CD14-positive monocyte (primary cell): ENCODE results near the gene GIGYF2. TPM values are rescaled to one million over a fixed set of nuclear protein-coding genes. Genes with fewer than 3 reads are reported as not detected.

Experiments used
- DNase-seq, 3 donors: peaks; one replicate each; pipeline ENCODE4 v3.0.0-alpha.2; 2011 to 2022
- H2AFZ ChIP-seq: 2 replicates; pipeline ENCODE4 v1.6.0; 2012; ENCODE audit warnings: mild to moderate bottlenecking, low read depth, low read length, inconsistent platforms; ENCODE audit not compliant: insufficient read depth, poor library complexity, severe bottlenecking
- H3K27ac ChIP-seq, 2 donors: 1 replicate in 1 of 2; 2 replicates in 1 of 2; pipeline ENCODE4 v1.5.1; 2012 to 2013; ENCODE audit warnings: low read length in 2 of 2, control low read depth in 1 of 2, inconsistent platforms in 1 of 2, low read depth in 1 of 2, mild to moderate bottlenecking in 1 of 2
- H3K27me3 ChIP-seq, 2 donors: one replicate each; pipeline versions ENCODE4 v1.6.0 to v1.6.1; 2011 to 2013; ENCODE audit warnings: low read length in 2 of 2; ENCODE audit not compliant: control insufficient read depth in 2 of 2, insufficient read depth in 2 of 2
- H3K36me3 ChIP-seq, 2 donors: replicated peaks in 1 of 2; 1 replicate in 1 of 2; 2 replicates in 1 of 2; pipeline versions ENCODE4 v1.5.1 to v1.6.1; 2012 to 2013; ENCODE audit warnings: low read length in 2 of 2, control low read depth in 1 of 2, inconsistent platforms in 1 of 2, mild to moderate bottlenecking in 1 of 2; ENCODE audit not compliant: insufficient read depth in 2 of 2, control insufficient read depth in 1 of 2
- H3K4me1 ChIP-seq, 2 donors: 1 replicate in 1 of 2; 2 replicates in 1 of 2; pipeline versions ENCODE4 v1.5.1 to v1.6.1; 2012 to 2013; ENCODE audit warnings: low read length in 2 of 2, control low read depth in 1 of 2, inconsistent platforms in 1 of 2, mild to moderate bottlenecking in 1 of 2, moderate library complexity in 1 of 2; ENCODE audit not compliant: insufficient read depth in 2 of 2, control insufficient read depth in 1 of 2
- H3K4me2 ChIP-seq: replicated peaks from 2 replicates; pipeline ENCODE3; 2012; ENCODE audit warnings: low read length, moderate library complexity, mild to moderate bottlenecking; ENCODE audit not compliant: poor library complexity, severe bottlenecking; ENCODE audit errors: extremely low read depth
- H3K4me3 ChIP-seq, 3 experiments: fragments of 200-600 bp in 1 of 3; sonication (generic) in 1 of 3; replicated peaks in 1 of 3; 1 replicate in 2 of 3; 2 replicates in 1 of 3; pipeline ENCODE4 v1.5.1; 2011 to 2013; ENCODE audit warnings: low read length in 3 of 3, mild to moderate bottlenecking in 3 of 3, control low read depth in 2 of 3, low read depth in 2 of 3, inconsistent platforms in 1 of 3, moderate library complexity in 1 of 3
- H3K79me2 ChIP-seq: 2 replicates; pipeline ENCODE4 v1.6.0; 2012; ENCODE audit warnings: mild to moderate bottlenecking, control low read depth, inconsistent platforms, low read length, moderate library complexity; ENCODE audit not compliant: insufficient read depth
- H3K9ac ChIP-seq: 2 replicates; pipeline ENCODE4 v1.6.0; 2017; ENCODE audit warnings: low read length, mild to moderate bottlenecking; ENCODE audit not compliant: insufficient read depth, poor library complexity, severe bottlenecking
- H3K9me3 ChIP-seq, 2 donors: replicated peaks in 1 of 2; 1 replicate in 1 of 2; 2 replicates in 1 of 2; pipeline versions ENCODE4 v1.5.1 to v1.6.1; 2012 to 2013; ENCODE audit warnings: low read length in 2 of 2, control low read depth in 1 of 2; ENCODE audit not compliant: control insufficient read depth in 1 of 2, insufficient read depth in 1 of 2
- H4K20me1 ChIP-seq: 2 replicates; pipeline ENCODE4 v1.6.0; 2012; ENCODE audit warnings: mild to moderate bottlenecking, low read length, control low read depth, moderate library complexity; ENCODE audit not compliant: insufficient read depth
- H3K27ac Mint-ChIP-seq, 7 donors: one replicate each; pipeline ENCODE4 v1.8.0; 2020; ENCODE audit warnings: mild to moderate bottlenecking in 7 of 7, mixed read lengths in 7 of 7, moderate library complexity in 6 of 7, inconsistent platforms in 2 of 7
- H3K27me3 Mint-ChIP-seq, 3 donors: one replicate each; pipeline ENCODE4 v1.8.0; 2021 to 2022; ENCODE audit warnings: low read depth in 3 of 3, mild to moderate bottlenecking in 3 of 3, mixed read lengths in 3 of 3, moderate library complexity in 3 of 3, inconsistent platforms in 1 of 3
- H3K36me3 Mint-ChIP-seq, 2 donors: one replicate each; pipeline ENCODE4 v1.8.0; 2020; ENCODE audit warnings: mixed read lengths in 2 of 2, inconsistent platforms in 1 of 2, mild to moderate bottlenecking in 1 of 2
- H3K4me1 Mint-ChIP-seq: one replicate; pipeline ENCODE4 v1.8.0; 2020; ENCODE audit warnings: mild to moderate bottlenecking, mixed read lengths
- H3K4me3 Mint-ChIP-seq, 2 donors: one replicate each; pipeline ENCODE4 v1.8.0; 2020; ENCODE audit warnings: mild to moderate bottlenecking in 2 of 2, mixed read lengths in 2 of 2, moderate library complexity in 1 of 2
- H3K9me3 Mint-ChIP-seq, 7 donors: one replicate each; pipeline ENCODE4 v1.8.0; 2020 to 2022; ENCODE audit warnings: mixed read lengths in 7 of 7, mild to moderate bottlenecking in 6 of 7, moderate library complexity in 6 of 7, inconsistent platforms in 2 of 7
- CTCF ChIP-seq: fragments of 200-600 bp; IDR thresholded peaks from one replicate; pipeline ENCODE4 v1.8.0; 2022; ENCODE audit warnings: antibody characterized with exemption, mild to moderate bottlenecking
- WGBS: methylation state at CpG from one replicate; pipeline ENCODE4 v1.1.5; 2013; ENCODE audit warnings: missing lambda C conversion rate; ENCODE audit not compliant: insufficient coverage; 5-methylcytosine and 5-hydroxymethylcytosine counted together
- intact Hi-C, 2 donors: fragments of 100-400 bp; cut with micrococcal nuclease; formaldehyde crosslinking; loops; one replicate each; pipeline versions ENCODE4 v1.15.0 to v1.15.1; 2023
- polyA plus RNA-seq, 3 donors: library from polyadenylated mRNA; depleted of rRNA in 1 of 3; unstranded in 2 of 3; stranded (reverse) in 1 of 3; fragments of 300-500 nt in 2 of 3; fragments of >200 nt in 1 of 3; fragmentation: Illumina TruSeq in 2 of 3; gene quantifications; 1 replicate in 2 of 3; 2 replicates in 1 of 3; pipeline ENCODE4 v1.2.3, GENCODE V29; 2012 to 2021

GIGYF2 gene
- polyA plus RNA-seq, 3 donors = 7.7 to 20.7 (median 17.3) TPM

- Mint-ChIP-seq H3K4me3 (no peak overlapping the region), H3K27ac (no peak overlapping the region), H3K27me3 (peaks cover 0 to 2% (median 0%) of the 10 kb centered on the region in 3 donors), H3K9me3 (no peaks in the 10 kb centered on the region), H3K36me3 (peaks cover 57 to 63% of the 10 kb centered on the region in 2 donors), H3K4me1 (no peaks in the 10 kb centered on the region)
- H3K36me3 ChIP-seq = peaks cover 39 to 66% of the 10 kb centered on the region in 2 donors
- no peak overlapping the region for H3K27ac ChIP-seq
- no peaks in the 10 kb centered on the region for H3K4me1 ChIP-seq
- no peaks in the 10 kb centered on the region for H3K27me3 ChIP-seq
- no peak overlapping the region for H2AFZ ChIP-seq
- intact Hi-C loops = no loop called here
- no peak overlapping the region for H3K4me3 ChIP-seq
- DNase-seq = no peak
- no peak overlapping the region for H3K9ac ChIP-seq
- TF ChIP-seq CTCF = no peak
- 95% methylated on average over 7 of the region's 9 CpGs for WGBS
- no peak overlapping the region for H3K4me2 ChIP-seq
- no peaks in the 10 kb centered on the region for H3K79me2 ChIP-seq
- no peaks in the 10 kb centered on the region for H4K20me1 ChIP-seq
- no peaks in the 10 kb centered on the region for H3K9me3 ChIP-seq
Observed at GRCh38 chr2:232860593-232861241, 163.6 kb downstream of the GIGYF2 start.

GRCh38 chr2:232861353-232861752 lies 164.2 kb downstream of the GIGYF2 start:
- no peaks in the 10 kb centered on the region for H3K9me3 Mint-ChIP-seq
- no peaks in the 10 kb centered on the region for H3K4me1 Mint-ChIP-seq
- no peak overlapping the region for H3K27ac Mint-ChIP-seq
- no peak overlapping the region for H3K27ac ChIP-seq
- WGBS = 100% methylated on average over 2 of the region's 5 CpGs
- no peak for TF ChIP-seq CTCF
- peaks cover 34 to 60% of the 10 kb centered on the region in 2 donors for H3K36me3 ChIP-seq
- no peaks in the 10 kb centered on the region for H3K9me3 ChIP-seq
- H3K4me1 ChIP-seq = no peaks in the 10 kb centered on the region
- no peaks in the 10 kb centered on the region for H3K27me3 ChIP-seq
- H2AFZ ChIP-seq = no peak overlapping the region
- H3K4me3 Mint-ChIP-seq = no peak overlapping the region
- no peak overlapping the region for H3K4me2 ChIP-seq
- no peaks in the 10 kb centered on the region for H4K20me1 ChIP-seq
- intact Hi-C loops = no loop called here
- DNase-seq = no peak
- H3K27me3 Mint-ChIP-seq = peaks cover 0 to 2% (median 0%) of the 10 kb centered on the region in 3 donors
- H3K4me3 ChIP-seq = no peak overlapping the region
- H3K9ac ChIP-seq = no peak overlapping the region
- peaks cover 51 to 57% of the 10 kb centered on the region in 2 donors for H3K36me3 Mint-ChIP-seq
- H3K79me2 ChIP-seq = no peaks in the 10 kb centered on the region
